ENCODE measurements around the gene FOXN3. TPM values are rescaled to one million over a fixed set of nuclear protein-coding genes. Genes with fewer than 3 reads are reported as not detected.

FOXN3 gene
- total and polyA plus RNA-seq, 2 experiments from 2014 or later, result 98.9 to 167 TPM

DNA sequence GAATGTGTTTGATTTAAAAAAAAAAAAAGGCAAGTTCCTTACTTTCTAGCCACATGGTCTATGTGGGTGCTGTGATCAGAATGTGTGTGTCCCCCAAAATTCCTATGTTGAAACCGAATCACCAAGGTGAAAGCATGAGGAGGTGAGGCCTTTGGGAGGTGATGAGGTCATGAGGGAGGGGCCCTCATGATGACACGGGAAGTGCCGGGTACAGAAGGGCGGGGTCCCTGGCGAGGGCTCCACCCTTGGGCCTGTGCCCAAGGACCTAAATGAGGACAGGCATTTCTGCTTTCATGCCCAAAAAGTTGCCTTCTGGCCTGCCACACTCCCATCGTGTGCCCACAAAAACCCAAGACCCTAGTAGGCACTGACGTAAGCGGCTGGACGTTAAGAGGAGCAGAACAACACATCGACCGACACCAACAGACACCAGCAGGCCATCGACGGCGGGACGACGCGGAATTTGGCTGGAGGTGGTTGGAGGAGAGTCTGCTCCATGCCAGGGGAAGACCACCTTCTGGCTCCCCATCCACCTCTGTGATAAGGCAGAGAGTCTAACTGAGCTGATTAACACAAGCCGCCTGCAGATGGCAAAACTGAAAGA lies 211.8 kb downstream of the FOXN3 start (continued):
- no peak for TF ChIP-seq REST (IDR thresholded peaks at IDR 0.05; ENCODE audit: unreplicated experiment)
- no peak for TF ChIP-seq EZH2 (IDR thresholded peaks at IDR 0.05; ENCODE audit: low read depth, unreplicated experiment)
- no peak for TF ChIP-seq EZH2phosphoT487 (IDR thresholded peaks at IDR 0.05; ENCODE audit: unreplicated experiment)
- no peak for TF ChIP-seq POLR2AphosphoS5 (IDR thresholded peaks at IDR 0.05; ENCODE audit: low read depth)
- TF ChIP-seq CTCF (conservative IDR thresholded peaks at IDR 0.05; ENCODE audit: low read depth in 2 of 2), result no peak
- TF ChIP-seq JUNB (IDR thresholded peaks at IDR 0.05; ENCODE audit: unreplicated experiment), result no peak

DNA sequence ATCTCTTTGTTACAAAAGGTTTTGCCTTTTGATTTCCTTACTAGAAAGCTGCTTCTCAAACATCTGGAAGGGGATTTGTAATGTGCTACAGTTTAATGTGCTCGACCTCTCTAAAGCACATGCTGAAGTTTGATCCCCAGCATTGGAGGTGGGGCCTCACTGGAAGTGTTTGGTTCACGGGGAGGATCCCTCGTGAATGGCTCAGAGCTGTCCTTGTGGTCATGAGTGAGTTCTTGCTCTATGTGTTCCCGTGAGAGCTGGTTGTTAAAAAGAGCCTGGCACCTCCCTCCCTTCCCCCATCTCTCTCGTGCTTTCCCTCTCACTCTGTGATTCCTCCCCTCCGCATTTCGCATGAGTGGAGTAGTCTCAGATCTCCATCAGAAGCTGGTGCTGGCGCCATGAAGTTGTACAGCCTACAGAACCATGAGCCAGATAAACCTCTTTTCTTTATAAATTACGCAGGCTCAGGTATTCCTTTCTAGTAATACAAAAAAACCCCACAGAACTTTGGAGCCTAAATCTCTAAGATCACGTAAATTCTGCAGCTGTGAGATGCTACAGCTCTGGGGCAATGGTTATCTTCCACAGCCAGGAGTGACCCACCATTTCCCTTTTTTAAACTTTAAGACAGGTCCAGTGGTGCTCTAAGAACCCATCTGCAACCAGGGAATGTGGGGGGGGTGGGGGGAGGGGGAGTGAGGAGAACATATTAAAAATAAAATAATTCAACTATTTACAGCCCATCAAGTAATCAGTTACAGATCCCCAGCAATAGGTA lies 214.4 kb downstream of the FOXN3 start:
- H2AFZ ChIP-seq, result no peak overlapping the region
- peaks cover 4% of the 10 kb centered on the region; the same call in 1 of the 2 replicates for H3K9me2 ChIP-seq (ENCODE audit: insufficient read depth)
- Mint-ChIP-seq H3K36me3 (ENCODE audit: low read depth) (peaks cover 14% of the 10 kb centered on the region), H3K4me1 (peaks cover 76% of the 10 kb centered on the region), H3K9me3 (no peaks in the 10 kb centered on the region), H3K27ac (no peak overlapping the region), H3K4me3 (no peak overlapping the region), H3K27me3 (ENCODE audit: insufficient read depth, low read depth, poor library complexity) (peaks cover 7% of the 10 kb centered on the region)
- peaks cover 42% of the 10 kb centered on the region for H3K4me1 ChIP-seq (ENCODE audit: insufficient read depth)
- no peak for TF ChIP-seq POLR2AphosphoS5 (IDR thresholded peaks at IDR 0.05; ENCODE audit: low read depth)
- no peak for TF ChIP-seq CTCF (conservative IDR thresholded peaks at IDR 0.05; ENCODE audit: low read depth in 2 of 2)
- no peak for TF ChIP-seq ZNF114 (CRISPR knock-in tag; IDR thresholded peaks at IDR 0.05)
- TF ChIP-seq STAT1 (IDR thresholded peaks at IDR 0.05; ENCODE audit: unreplicated experiment), result no peak
- TF ChIP-seq EZH2phosphoT487 (IDR thresholded peaks at IDR 0.05; ENCODE audit: unreplicated experiment), result no peak
- no peak for TF ChIP-seq JUNB (IDR thresholded peaks at IDR 0.05; ENCODE audit: unreplicated experiment)
- TF ChIP-seq EZH2 (IDR thresholded peaks at IDR 0.05; ENCODE audit: low read depth, unreplicated experiment), result no peak
- no peak for TF ChIP-seq REST (IDR thresholded peaks at IDR 0.05; ENCODE audit: unreplicated experiment)
- no peak for TF ChIP-seq ETS1 (IDR thresholded peaks at IDR 0.05)
- TF ChIP-seq NANOG (IDR thresholded peaks at IDR 0.05; ENCODE audit: borderline replicate concordance), result no peak
- TF ChIP-seq CREB1 (CRISPR knock-in tag; IDR thresholded peaks at IDR 0.05; ENCODE audit: low read depth), result no peak
- TF ChIP-seq ZNF331 (CRISPR knock-in tag; IDR thresholded peaks at IDR 0.05; ENCODE audit: low read depth), result no peak
- H3K27ac ChIP-seq (ENCODE audit: low read depth), result peak overlapping the region; percentile 45; the same call in 1 of the 2 replicates
- peaks cover 94% of the 10 kb centered on the region for H3K79me2 ChIP-seq (replicated peaks; ENCODE audit: insufficient read depth)
- H3K4me3 ChIP-seq, result no peak overlapping the region
- no peaks in the 10 kb centered on the region for H3K36me3 ChIP-seq (ENCODE audit: insufficient read depth)
- H3K4me2 ChIP-seq, result no peak overlapping the region
- peaks cover 72% of the 10 kb centered on the region for H4K20me1 ChIP-seq (replicated peaks; ENCODE audit: insufficient read depth)
- ATAC-seq (no peak), DNase-seq (ENCODE audit: low spot score) (no peak)
- no peaks in the 10 kb centered on the region for H3K27me3 ChIP-seq (ENCODE audit: insufficient read depth)
- no peaks in the 10 kb centered on the region for H3F3A ChIP-seq (replicated peaks; ENCODE audit: low read depth)

All from GM23338 (cell line).